Stomach (tissue), 9 donors: Measurements from ENCODE around the gene TTC17. TPM values are rescaled to one million over a fixed set of nuclear protein-coding genes. Genes with fewer than 3 reads are reported as not detected.
A peak's percentile ranks its signal among the peaks of the same experiment; 100 is the strongest.

Experiments used
- DNase-seq, 2 donors: peaks; one replicate each; pipeline versions ENCODE4 v3.0.0 to v3.0.0-alpha.2; 2013 to 2019
- H3K27ac ChIP-seq, 5 donors: fragments of 200-600 bp in 4 of 5; sonication (generic) in 4 of 5; one replicate each; pipeline ENCODE4 v1.5.1; 2013 to 2019; ENCODE audit warnings: mild to moderate bottlenecking in 1 of 5, moderate library complexity in 1 of 5
- H3K27me3 ChIP-seq, 3 donors: fragments of 200-600 bp; sonication (generic); one replicate each; pipeline ENCODE4 v1.5.1; 2017 to 2019; ENCODE audit warnings: mixed run types in 1 of 3
- H3K36me3 ChIP-seq, 4 donors: fragments of 200-600 bp; sonication (generic); 1 replicate in 3 of 4; 2 replicates in 1 of 4; pipeline ENCODE4 v1.5.1; 2016 to 2019
- H3K4me1 ChIP-seq, 4 donors: fragments of 200-600 bp; sonication (generic); one replicate each; pipeline ENCODE4 v1.5.1; 2016 to 2019
- H3K4me3 ChIP-seq, 4 donors: fragments of 200-600 bp; sonication (generic) in 3 of 4; one replicate each; pipeline ENCODE4 v1.5.1; 2016 to 2019; ENCODE audit warnings: mild to moderate bottlenecking in 1 of 4
- H3K9me3 ChIP-seq, 4 donors: fragments of 200-600 bp; sonication (generic); one replicate each; pipeline ENCODE4 v1.5.1; 2016 to 2019
- CTCF ChIP-seq, 7 experiments: fragments of 450-650 bp in 4 of 7; fragments of 200-600 bp in 3 of 7; sonication (generic) in 3 of 7; IDR thresholded peaks; one replicate each; pipeline ENCODE4 v1.5.1; 2016 to 2019; ENCODE audit warnings: antibody characterized with exemption in 7 of 7, control low read depth in 2 of 7, mild to moderate bottlenecking in 1 of 7
- EP300 ChIP-seq: sonication (generic); formaldehyde crosslinking; IDR thresholded peaks from one replicate; pipeline ENCODE4 v1.6.1; 2017; ENCODE audit warnings: antibody characterized with exemption
- POLR2A ChIP-seq, 4 donors: fragments of 450-650 bp; IDR thresholded peaks; one replicate each; pipeline ENCODE4 v1.6.1; 2016; ENCODE audit warnings: antibody characterized with exemption in 4 of 4, control low read depth in 2 of 4, mild to moderate bottlenecking in 1 of 4, moderate library complexity in 1 of 4
- POLR2AphosphoS5 ChIP-seq, 3 donors: sonication (generic); formaldehyde crosslinking; IDR thresholded peaks; one replicate each; pipeline ENCODE4 v1.6.1; 2016; ENCODE audit warnings: antibody characterized with exemption in 3 of 3
- WGBS, 5 donors: extraction: QIAGEN DNeasy Blood & Tissue Kit in 3 of 5; methylation state at CpG; one replicate each; pipeline versions ENCODE4 v1.1.5 to v1.1.7; 2013 to 2018; 5-methylcytosine and 5-hydroxymethylcytosine counted together
- intact Hi-C: fragments of 100-400 bp; cut with DNase I; formaldehyde crosslinking; loops from one replicate; pipeline ENCODE4 v1.15.1; 2023; ENCODE audit warnings: low total_unique reads
- polyA plus RNA-seq, 3 donors: library from polyadenylated mRNA; stranded (reverse); fragments of 200-250 nt; gene quantifications; one replicate each; pipeline ENCODE4 v1.2.3, GENCODE V29; 2013
- total RNA-seq, 5 donors: library from RNA; depleted of rRNA; stranded (reverse); fragments of >200 nt; gene quantifications; one replicate each; pipeline versions ENCODE4 v1.1.0 to v1.2.3, GENCODE V29; 2014 to 2016
- donor health status: healthy with polysubstance abuse.
- donor health status: Bipolar disorder and iron deficiency.
- donor health status: healthy.

TTC17 gene
- total and polyA plus RNA-seq, 8 donors = 9.0 to 228 (median 66.5) TPM

GRCh38 chr11:43354311-43354710 is 4.4 kb upstream of the TTC17 start:
- no peaks in the 10 kb centered on the region for H3K9me3 ChIP-seq
- peaks cover 0 to 9% (median 7%) of the 10 kb centered on the region in 4 donors for H3K4me1 ChIP-seq
- intact Hi-C loops = no loop called here
- H3K27me3 ChIP-seq = no peaks in the 10 kb centered on the region
- DNase-seq = no peak
- 85 to 91% (median 89%) methylated on average over 4 of the region's 4 CpGs for WGBS, 5 donors
- no peak for TF ChIP-seq POLR2AphosphoS5 (IDR thresholded peaks at IDR 0.05)
- H3K27ac ChIP-seq = no peak overlapping the region
- no peak overlapping the region for H3K4me3 ChIP-seq
- H3K36me3 ChIP-seq = no peaks in the 10 kb centered on the region

- H3K36me3 ChIP-seq = no peaks in the 10 kb centered on the region
- no peak for DNase-seq
- intact Hi-C loops = no loop called here
- no peaks in the 10 kb centered on the region for H3K27me3 ChIP-seq
- TF ChIP-seq POLR2AphosphoS5 (IDR thresholded peaks at IDR 0.05) (no peak), CTCF (IDR thresholded peaks at IDR 0.05) (no peak), EP300 (no peak), POLR2A (IDR thresholded peaks at IDR 0.05) (no peak)
- H3K27ac ChIP-seq = no peak overlapping the region
- H3K4me1 ChIP-seq = peaks cover 12 to 28% (median 27%) of the 10 kb centered on the region in 4 donors
- no peaks in the 10 kb centered on the region for H3K9me3 ChIP-seq
- no peak overlapping the region for H3K4me3 ChIP-seq
These were observed 2.4 kb upstream of the TTC17 start for GRCh38 chr11:43356336-43356735.

- 3 to 7% (median 5%) methylated on average over 16 of the region's 16 CpGs for WGBS, 5 donors
- H3K9me3 ChIP-seq = no peaks in the 10 kb centered on the region
- intact Hi-C loops = no loop called here
- peak overlapping the region; percentile 84 to 97 (median 92) for H3K27ac ChIP-seq
- peaks cover 0 to 9% (median 0%) of the 10 kb centered on the region in 4 donors for H3K36me3 ChIP-seq
- H3K4me3 ChIP-seq = peak overlapping the region; percentile 92 to 98 (median 96)
- no peak for DNase-seq
- H3K27me3 ChIP-seq = no peaks in the 10 kb centered on the region
- peaks cover 12 to 46% (median 33%) of the 10 kb centered on the region in 4 donors for H3K4me1 ChIP-seq
- no peak for TF ChIP-seq POLR2AphosphoS5 (IDR thresholded peaks at IDR 0.05)
- TF ChIP-seq POLR2A (IDR thresholded peaks at IDR 0.05) = no peak
- no peak for TF ChIP-seq CTCF (IDR thresholded peaks at IDR 0.05)
- no peak for TF ChIP-seq EP300
These were observed 380 bp upstream of the TTC17 start for GRCh38 chr11:43358279-43358800.

GRCh38 chr11:43359422-43359818 is 700 bp downstream of the TTC17 start:
- Histone ChIP-seq H3K27me3 (no peaks in the 10 kb centered on the region), H3K27ac (peak overlapping the region; percentile 84 to 97 (median 92)), H3K9me3 (no peaks in the 10 kb centered on the region), H3K4me1 (peaks cover 12 to 47% (median 33%) of the 10 kb centered on the region in 4 donors), H3K4me3 (peak overlapping the region; percentile 92 to 98 (median 96)), H3K36me3 (peaks cover 0 to 9% (median 0%) of the 10 kb centered on the region in 4 donors)
- DNase-seq = peak in 1 of 2 donors; percentile 61
- TF ChIP-seq CTCF (IDR thresholded peaks at IDR 0.05) (no peak), EP300 (no peak), POLR2AphosphoS5 (IDR thresholded peaks at IDR 0.05) (no peak), POLR2A (IDR thresholded peaks at IDR 0.05) (no peak)
- WGBS, 5 donors = 0 to 1% (median 0%) methylated on average over 14 of the region's 14 CpGs
- intact Hi-C loops = no loop called here

- DNase-seq = peak in 1 of 2 donors; percentile 35
- Histone ChIP-seq H3K9me3 (no peaks in the 10 kb centered on the region), H3K27me3 (no peaks in the 10 kb centered on the region), H3K27ac (no peak overlapping the region), H3K4me1 (peaks cover 12 to 50% (median 33%) of the 10 kb centered on the region in 4 donors), H3K36me3 (peaks cover 8 to 17% (median 9%) of the 10 kb centered on the region in 4 donors), H3K4me3 (peak overlapping the region in 3 of 4 donors; percentile 95 to 98 (median 97))
- intact Hi-C loops = no loop called here
- WGBS, 5 donors = 25 to 50% (median 32%) methylated on average over 1 of the region's 1 CpG
- no peak for TF ChIP-seq CTCF (IDR thresholded peaks at IDR 0.05)
- TF ChIP-seq POLR2A (IDR thresholded peaks at IDR 0.05) = no peak
- TF ChIP-seq POLR2AphosphoS5 (IDR thresholded peaks at IDR 0.05) = no peak
- no peak for TF ChIP-seq EP300
These were observed 1.8 kb downstream of the TTC17 start for GRCh38 chr11:43360361-43361032.
